ELF-1 (cell line): Measurements from ENCODE around the gene CBX2.
"Not testable (repeated sequence)": the region's sequence is repeated elsewhere in the genome, so short reads cannot be mapped to it uniquely, and the experiment has no call there.

ENCODE experiments used
- DNase-seq: peaks from one replicate; pipeline ENCODE4 v3.0.0-alpha.2; 2016; ENCODE audit warnings: low read depth, low spot score

The CBX2 gene

GRCh38 chr17:79742951-79743476 is 34.9 kb upstream of the CBX2 start:
- peak; percentile 69 for DNase-seq

GRCh38 chr17:79743614-79744013 is 34.3 kb upstream of the CBX2 start:
- DNase-seq, result no peak

GRCh38 chr17:79745641-79746105 is 32.3 kb upstream of the CBX2 start:
- no peak for DNase-seq

GRCh38 chr17:79746889-79747507 is 30.9 kb upstream of the CBX2 start:
- peak; percentile 41 for DNase-seq

- no peak for DNase-seq
Measured at GRCh38 chr17:79747508-79748294, 30.2 kb upstream of the CBX2 start.

GRCh38 chr17:79748295-79749099 is 29.5 kb upstream of the CBX2 start:
- no peak for DNase-seq

GRCh38 chr17:79749156-79749815 is 28.7 kb upstream of the CBX2 start:
- DNase-seq, result no peak

- DNase-seq, result no peak
Measured at GRCh38 chr17:79749958-79750357, 28.0 kb upstream of the CBX2 start.

- no peak for DNase-seq
Measured at GRCh38 chr17:79750650-79751545, 27.1 kb upstream of the CBX2 start.

- no peak for DNase-seq
Measured at GRCh38 chr17:79752175-79752574, 25.8 kb upstream of the CBX2 start.

GRCh38 chr17:79754370-79754769 is 23.6 kb upstream of the CBX2 start:
- no peak for DNase-seq

- DNase-seq, result not testable (repeated sequence)
Measured at GRCh38 chr17:79754903-79755302, 23.0 kb upstream of the CBX2 start.

- no peak for DNase-seq
Measured at GRCh38 chr17:79755591-79755990, 22.4 kb upstream of the CBX2 start.

- no peak for DNase-seq
Measured at GRCh38 chr17:79757140-79757745, 20.7 kb upstream of the CBX2 start.

GRCh38 chr17:79758271-79758670 is 19.7 kb upstream of the CBX2 start:
- no peak for DNase-seq

GRCh38 chr17:79760197-79760906 is 17.6 kb upstream of the CBX2 start:
- no peak for DNase-seq

GRCh38 chr17:79761894-79762589 is 15.9 kb upstream of the CBX2 start:
- no peak for DNase-seq

GRCh38 chr17:79765708-79766107 is 12.2 kb upstream of the CBX2 start:
- DNase-seq, result no peak
